Thyroid gland (tissue), 4 donors: ENCODE measurements around the gene GAREM1. TPM values are rescaled to one million over a fixed set of nuclear protein-coding genes. Genes with fewer than 3 reads are reported as not detected.

ENCODE experiments used
- DNase-seq, 2 donors: peaks; one replicate each; pipeline ENCODE4 v3.0.0-alpha.2; 2019
- H3K27ac ChIP-seq, 3 donors: fragments of 200-600 bp; sonication (generic); 1 replicate in 2 of 3; 2 replicates in 1 of 3; pipeline ENCODE4 v1.5.1; 2016 to 2019; ENCODE audit warnings: mild to moderate bottlenecking in 1 of 3, moderate library complexity in 1 of 3
- H3K27me3 ChIP-seq: fragments of 200-600 bp; sonication (generic); one replicate; pipeline ENCODE4 v1.5.1; 2019
- H3K36me3 ChIP-seq, 2 donors: fragments of 200-600 bp; sonication (generic); one replicate each; pipeline ENCODE4 v1.5.1; 2016 to 2019
- H3K4me1 ChIP-seq, 2 donors: fragments of 200-600 bp; sonication (generic); one replicate each; pipeline ENCODE4 v1.5.1; 2017 to 2019
- H3K4me3 ChIP-seq, 3 donors: fragments of 200-600 bp; sonication (generic); replicated peaks in 1 of 3; 1 replicate in 2 of 3; 2 replicates in 1 of 3; pipeline ENCODE4 v1.5.1; 2016; ENCODE audit warnings: mild to moderate bottlenecking in 1 of 3
- H3K9me3 ChIP-seq: fragments of 200-600 bp; sonication (generic); one replicate; pipeline ENCODE4 v1.5.1; 2017
- POLR2A ChIP-seq, 2 donors: fragments of 450-650 bp; IDR thresholded peaks; one replicate each; pipeline ENCODE4 v1.6.1; 2017; ENCODE audit warnings: antibody characterized with exemption in 2 of 2, mild to moderate bottlenecking in 2 of 2, moderate library complexity in 1 of 2
- WGBS, 2 donors: methylation state at CpG; one replicate each; pipeline ENCODE4 v1.1.5; 2017; 5-methylcytosine and 5-hydroxymethylcytosine counted together
- intact Hi-C: fragments of 100-400 bp; cut with DNase I; formaldehyde crosslinking; loops from one replicate; pipeline ENCODE4 v1.15.1; 2023
- total RNA-seq, 4 donors: library from RNA; depleted of rRNA; stranded (reverse); fragments of >200 nt; gene quantifications; one replicate each; pipeline ENCODE4 v1.2.3, GENCODE V29; 2016
- TF ChIP-seq, protein P1 (sequence below), 6 experiments: fragments of 200-600 bp in 3 of 6; fragments of 450-650 bp in 3 of 6; sonication (generic) in 3 of 6; IDR thresholded peaks; one replicate each; pipeline ENCODE4 v1.5.1; 2016 to 2019; ENCODE audit warnings: antibody characterized with exemption in 6 of 6, mild to moderate bottlenecking in 2 of 6, inconsistent platforms in 1 of 6, moderate library complexity in 1 of 6

The GAREM1 gene
- total RNA-seq, 4 donors from 2014 or later: 4.6 to 6.8 (median 5.8) TPM

GRCh38 chr18:32310101-32310500 lies 160.6 kb downstream of the GAREM1 start:
- Histone ChIP-seq H3K4me3 (no peak overlapping the region), H3K9me3 (no peaks in the 10 kb centered on the region), H3K36me3 (no peaks in the 10 kb centered on the region), H3K27me3 (no peaks in the 10 kb centered on the region), H3K27ac (no peak overlapping the region), H3K4me1 (peaks cover 0 to 4% of the 10 kb centered on the region in 2 donors)
- no peak for TF ChIP-seq POLR2A (IDR thresholded peaks at IDR 0.05)
- TF ChIP-seq, protein P1, sequence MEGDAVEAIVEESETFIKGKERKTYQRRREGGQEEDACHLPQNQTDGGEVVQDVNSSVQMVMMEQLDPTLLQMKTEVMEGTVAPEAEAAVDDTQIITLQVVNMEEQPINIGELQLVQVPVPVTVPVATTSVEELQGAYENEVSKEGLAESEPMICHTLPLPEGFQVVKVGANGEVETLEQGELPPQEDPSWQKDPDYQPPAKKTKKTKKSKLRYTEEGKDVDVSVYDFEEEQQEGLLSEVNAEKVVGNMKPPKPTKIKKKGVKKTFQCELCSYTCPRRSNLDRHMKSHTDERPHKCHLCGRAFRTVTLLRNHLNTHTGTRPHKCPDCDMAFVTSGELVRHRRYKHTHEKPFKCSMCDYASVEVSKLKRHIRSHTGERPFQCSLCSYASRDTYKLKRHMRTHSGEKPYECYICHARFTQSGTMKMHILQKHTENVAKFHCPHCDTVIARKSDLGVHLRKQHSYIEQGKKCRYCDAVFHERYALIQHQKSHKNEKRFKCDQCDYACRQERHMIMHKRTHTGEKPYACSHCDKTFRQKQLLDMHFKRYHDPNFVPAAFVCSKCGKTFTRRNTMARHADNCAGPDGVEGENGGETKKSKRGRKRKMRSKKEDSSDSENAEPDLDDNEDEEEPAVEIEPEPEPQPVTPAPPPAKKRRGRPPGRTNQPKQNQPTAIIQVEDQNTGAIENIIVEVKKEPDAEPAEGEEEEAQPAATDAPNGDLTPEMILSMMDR (IDR thresholded peaks at IDR 0.05): no peak
- 71 to 75% methylated on average over 5 of the region's 5 CpGs for WGBS, 2 donors
- intact Hi-C loops: no loop called here
- no peak for DNase-seq

DNA sequence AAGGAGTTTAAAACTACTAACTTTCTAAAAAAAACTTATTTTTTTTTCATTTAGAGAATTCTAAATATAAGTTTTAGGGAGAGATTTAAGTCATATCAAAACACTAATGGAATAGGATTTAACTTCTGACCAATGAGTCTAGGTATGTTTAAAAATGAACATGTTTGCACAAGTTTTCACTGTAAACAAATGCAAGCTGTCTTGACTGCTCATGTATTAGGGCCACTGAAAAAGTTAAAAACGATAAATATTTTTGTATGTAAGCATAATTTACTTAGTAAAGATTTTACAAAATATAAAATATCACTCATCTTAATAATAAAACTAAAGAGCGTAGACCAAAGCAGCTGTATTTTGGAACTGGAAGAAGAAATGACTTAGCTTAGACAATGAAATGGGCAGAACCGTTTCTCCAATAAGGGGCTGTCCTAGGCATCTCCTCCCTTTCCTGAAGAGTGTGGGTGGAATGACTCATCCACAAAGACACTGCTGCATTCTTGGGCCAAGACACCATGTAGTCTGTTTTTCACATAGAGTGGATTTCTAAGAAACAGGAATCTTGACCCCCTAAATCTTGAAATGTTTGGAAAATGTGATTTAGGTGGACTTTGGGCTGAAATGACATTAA lies 162.1 kb downstream of the GAREM1 start:
- Histone ChIP-seq H3K9me3 (no peaks in the 10 kb centered on the region), H3K27me3 (no peaks in the 10 kb centered on the region), H3K4me3 (no peak overlapping the region), H3K27ac (no peak overlapping the region), H3K36me3 (no peaks in the 10 kb centered on the region), H3K4me1 (peaks cover 0 to 4% of the 10 kb centered on the region in 2 donors)
- TF ChIP-seq, protein P1 (IDR thresholded peaks at IDR 0.05): no peak
- no peak for TF ChIP-seq POLR2A (IDR thresholded peaks at IDR 0.05)
- WGBS, 2 donors: 73 to 79% methylated on average over 3 of the region's 3 CpGs
- DNase-seq: no peak
- intact Hi-C loops: no loop called here

GRCh38 chr18:32303400-32303799 lies 167.3 kb downstream of the GAREM1 start:
- Histone ChIP-seq H3K9me3 (no peaks in the 10 kb centered on the region), H3K4me3 (no peak overlapping the region), H3K36me3 (no peaks in the 10 kb centered on the region), H3K27ac (no peak overlapping the region), H3K27me3 (no peaks in the 10 kb centered on the region), H3K4me1 (no peaks in the 10 kb centered on the region)
- intact Hi-C loops: no loop called here
- no peak for TF ChIP-seq POLR2A (IDR thresholded peaks at IDR 0.05)
- TF ChIP-seq, protein P1 (IDR thresholded peaks at IDR 0.05): no peak
- no peak for DNase-seq
- WGBS, 2 donors: 86 to 89% methylated on average over 4 of the region's 4 CpGs

GRCh38 chr18:32302806-32303205 lies 167.9 kb downstream of the GAREM1 start:
- Histone ChIP-seq H3K36me3 (no peaks in the 10 kb centered on the region), H3K27me3 (no peaks in the 10 kb centered on the region), H3K9me3 (no peaks in the 10 kb centered on the region), H3K4me3 (no peak overlapping the region), H3K27ac (no peak overlapping the region), H3K4me1 (no peaks in the 10 kb centered on the region)
- 78 to 89% methylated on average over 5 of the region's 5 CpGs for WGBS, 2 donors
- no peak for DNase-seq
- intact Hi-C loops: no loop called here
- TF ChIP-seq, protein P1 (IDR thresholded peaks at IDR 0.05): no peak
- TF ChIP-seq POLR2A (IDR thresholded peaks at IDR 0.05): no peak

GRCh38 chr18:32301976-32302743 lies 168.5 kb downstream of the GAREM1 start:
- DNase-seq: no peak
- no peaks in the 10 kb centered on the region for H3K36me3 ChIP-seq

More at GRCh38 chr18:32301976-32302743, 168.5 kb downstream of the GAREM1 start:
- WGBS, 2 donors: 76 to 84% methylated on average over 2 of the region's 2 CpGs
- H3K4me1 ChIP-seq: no peaks in the 10 kb centered on the region
- intact Hi-C loops: no loop called here
- no peak overlapping the region for H3K27ac ChIP-seq
- H3K27me3 ChIP-seq: no peaks in the 10 kb centered on the region
- no peaks in the 10 kb centered on the region for H3K9me3 ChIP-seq
- TF ChIP-seq, protein P1 (IDR thresholded peaks at IDR 0.05): no peak
- TF ChIP-seq POLR2A (IDR thresholded peaks at IDR 0.05): no peak
- no peak overlapping the region for H3K4me3 ChIP-seq
